ENCODE measurements around the gene ARL15. TPM values are rescaled to one million over a fixed set of nuclear protein-coding genes. Genes with fewer than 3 reads are reported as not detected.
A peak's percentile ranks its signal among the peaks of the same experiment; 100 is the strongest.

The ARL15 gene
- total and polyA plus RNA-seq, 9 of the 15 experiments (the other 6 are each of a cell fraction or from before 2014, with no cell fraction given), result 18.5 to 80.4 (median 57.0) TPM

- no peaks in the 10 kb centered on the region for H3K9me1 ChIP-seq (ENCODE audit: control insufficient read depth, insufficient read depth, low read length)
- in situ Hi-C loops (cut with MboI) (no loop called here), intact Hi-C loops (cut with micrococcal nuclease) (no loop called here)
- ChIA-PET POLR2A (interaction anchor here (1.0 kb wide), 1 partner anchor 9 kb away, joined by 4 read pairs; no protein-coding TSS in a partner anchor), CTCF (ENCODE audit: low intra/inter-chr PET ratio) (no interaction called here)
- peak overlapping the region; percentile 26; the same call in 1 of the 3 replicates for H3K27ac ChIP-seq (ENCODE audit: extremely low read depth, low read depth, low read length)
- no peak overlapping the region for H3K4me2 ChIP-seq (ENCODE audit: insufficient read depth, low read length)
- no peaks in the 10 kb centered on the region; a peak in 1 of 5 replicates for H3K4me1 ChIP-seq (replicated peaks in 1 of 2; ENCODE audit: control insufficient read depth in 2 of 2, insufficient read depth in 2 of 2, low read length in 2 of 2)
- peak; percentile 98 for ATAC-seq
- H3K4me3 ChIP-seq, result no peak overlapping the region
- H3K36me3 ChIP-seq (ENCODE audit: control insufficient read depth, insufficient read depth, low read length), result peaks cover 14% of the 10 kb centered on the region; the same call in 2 of the 3 replicates
- H3K79me2 ChIP-seq (ENCODE audit: control insufficient read depth, insufficient read depth, low read length), result peaks cover 2% of the 10 kb centered on the region; the same call in 1 of the 3 replicates
- H3K9me3 ChIP-seq (replicated peaks; ENCODE audit: control insufficient read depth, insufficient read depth, low read depth, low read length), result 0 out of 2 replicates have a peak, but pooled peaks cover 6% of the 10 kb centered on the region
- H3K9ac ChIP-seq (ENCODE audit: insufficient read depth in 1 of 2, low read depth in 2 of 2, low read length in 2 of 2), result no peak overlapping the region
- H4K20me1 ChIP-seq (replicated peaks; ENCODE audit: control insufficient read depth, insufficient read depth, low read length), result no peaks in the 10 kb centered on the region
- FAIRE-seq, result peak; percentile 88
- H2AFZ ChIP-seq (ENCODE audit: low read depth, low read length), result no peak overlapping the region
- no peaks in the 10 kb centered on the region for H3K27me3 ChIP-seq (ENCODE audit: control insufficient read depth in 2 of 2, insufficient read depth in 2 of 2, low read length in 2 of 2)
- peak; percentile 48 to 79 (median 52) for DNase-seq (ENCODE audit: extremely low read depth in 1 of 4, low spot score in 3 of 4)
- BruUV-seq (replicated peaks), result no TSS peak
- TF ChIP-seq CHAMP1 (IDR thresholded peaks at IDR 0.05) (no peak), ZNF121 (CRISPR knock-in tag; conservative IDR thresholded peaks at IDR 0.05) (no peak), NFYB (IDR thresholded peaks at IDR 0.05; ENCODE audit: extremely low read depth, insufficient read length) (no peak), ATF3 (IDR thresholded peaks at IDR 0.05) (peak; percentile 90), ATF3 (CRISPR knock-in tag; conservative IDR thresholded peaks at IDR 0.05) (no peak), EHMT2 (IDR thresholded peaks at IDR 0.05) (0 out of 2 replicates have a peak, but pooled peaks have one; percentile 46), MEF2A (IDR thresholded peaks at IDR 0.05; ENCODE audit: control insufficient read depth, low read depth, low read length) (0 out of 2 replicates have a peak, but pooled peaks have one; percentile 8), GABPB2 (CRISPR knock-in tag; conservative IDR thresholded peaks at IDR 0.05) (no peak), CEBPB (tag; IDR thresholded peaks at IDR 0.05) (peak; percentile 62), NEUROD1 (IDR thresholded peaks at IDR 0.05; ENCODE audit: borderline replicate concordance, low read depth, low read length, partially characterized antibody) (peak; percentile 26), ZNF217 (CRISPR knock-in tag; IDR thresholded peaks at IDR 0.05) (no peak), PKNOX1 (IDR thresholded peaks at IDR 0.05) (peak; percentile 45; the same call in 1 of the 2 replicates), TFE3 (CRISPR knock-in tag; IDR thresholded peaks at IDR 0.05) (no peak), C11orf30 (IDR thresholded peaks at IDR 0.05; ENCODE audit: low read depth) (peak; percentile 96), CC2D1A (IDR thresholded peaks at IDR 0.05) (no peak), TEAD2 (tag; IDR thresholded peaks at IDR 0.05) (no peak), CHD1 (IDR thresholded peaks at IDR 0.05; ENCODE audit: low read length) (no peak)
Observed at GRCh38 chr5:54013556-54014194, 296.7 kb downstream of the ARL15 start.

All from K562 (cell line).